ENCODE data around the gene SCAANT1. TPM values are rescaled to one million over a fixed set of nuclear protein-coding genes. Genes with fewer than 3 reads are reported as not detected.
A peak's percentile ranks its signal among the peaks of the same experiment; 100 is the strongest.

Gene SCAANT1
- total and polyA plus RNA-seq, 3 donors from 2014 or later = 4.4 TPM; not detected in 2

DNA sequence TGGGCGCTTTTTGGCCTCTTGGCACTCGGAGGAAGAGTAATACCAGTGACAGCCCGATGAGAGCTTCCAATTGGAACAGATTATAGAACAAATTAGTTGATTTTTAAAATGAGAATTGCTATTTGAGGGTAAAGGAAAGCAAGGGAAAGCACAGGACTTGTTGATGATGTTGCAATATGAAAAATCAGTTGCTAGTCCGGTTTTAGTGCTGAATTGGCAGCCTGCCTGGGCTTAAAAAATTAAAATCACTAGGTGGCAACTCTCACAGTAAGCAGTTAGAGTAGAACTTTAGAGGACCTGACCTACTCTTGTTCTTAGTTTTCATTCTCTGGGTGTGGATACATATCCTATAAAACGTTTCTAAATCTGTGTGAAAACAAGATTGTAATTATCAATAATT lies 2.1 kb upstream of the SCAANT1 start:
- H3K4me1 ChIP-seq = peaks cover 12% of the 10 kb centered on the region
- H3K27ac ChIP-seq = no peak overlapping the region
- peak; percentile 47 for DNase-seq
- no peaks in the 10 kb centered on the region for H3K36me3 ChIP-seq (ENCODE audit: low read depth, missing control alignments)
- no peaks in the 10 kb centered on the region for H3K9me3 ChIP-seq
- WGBS, 2 donors = 37 to 49% methylated on average over 5 of the region's 5 CpGs
- intact Hi-C loops (cut with DNase I; ENCODE audit: low total_unique reads) = no loop called here
- TF ChIP-seq POLR2A (IDR thresholded peaks at IDR 0.05) = no peak
- TF ChIP-seq, protein P1, sequence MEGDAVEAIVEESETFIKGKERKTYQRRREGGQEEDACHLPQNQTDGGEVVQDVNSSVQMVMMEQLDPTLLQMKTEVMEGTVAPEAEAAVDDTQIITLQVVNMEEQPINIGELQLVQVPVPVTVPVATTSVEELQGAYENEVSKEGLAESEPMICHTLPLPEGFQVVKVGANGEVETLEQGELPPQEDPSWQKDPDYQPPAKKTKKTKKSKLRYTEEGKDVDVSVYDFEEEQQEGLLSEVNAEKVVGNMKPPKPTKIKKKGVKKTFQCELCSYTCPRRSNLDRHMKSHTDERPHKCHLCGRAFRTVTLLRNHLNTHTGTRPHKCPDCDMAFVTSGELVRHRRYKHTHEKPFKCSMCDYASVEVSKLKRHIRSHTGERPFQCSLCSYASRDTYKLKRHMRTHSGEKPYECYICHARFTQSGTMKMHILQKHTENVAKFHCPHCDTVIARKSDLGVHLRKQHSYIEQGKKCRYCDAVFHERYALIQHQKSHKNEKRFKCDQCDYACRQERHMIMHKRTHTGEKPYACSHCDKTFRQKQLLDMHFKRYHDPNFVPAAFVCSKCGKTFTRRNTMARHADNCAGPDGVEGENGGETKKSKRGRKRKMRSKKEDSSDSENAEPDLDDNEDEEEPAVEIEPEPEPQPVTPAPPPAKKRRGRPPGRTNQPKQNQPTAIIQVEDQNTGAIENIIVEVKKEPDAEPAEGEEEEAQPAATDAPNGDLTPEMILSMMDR (IDR thresholded peaks at IDR 0.05) = no peak
- H3K4me3 ChIP-seq = no peak overlapping the region
- H3K27me3 ChIP-seq = no peaks in the 10 kb centered on the region

DNA sequence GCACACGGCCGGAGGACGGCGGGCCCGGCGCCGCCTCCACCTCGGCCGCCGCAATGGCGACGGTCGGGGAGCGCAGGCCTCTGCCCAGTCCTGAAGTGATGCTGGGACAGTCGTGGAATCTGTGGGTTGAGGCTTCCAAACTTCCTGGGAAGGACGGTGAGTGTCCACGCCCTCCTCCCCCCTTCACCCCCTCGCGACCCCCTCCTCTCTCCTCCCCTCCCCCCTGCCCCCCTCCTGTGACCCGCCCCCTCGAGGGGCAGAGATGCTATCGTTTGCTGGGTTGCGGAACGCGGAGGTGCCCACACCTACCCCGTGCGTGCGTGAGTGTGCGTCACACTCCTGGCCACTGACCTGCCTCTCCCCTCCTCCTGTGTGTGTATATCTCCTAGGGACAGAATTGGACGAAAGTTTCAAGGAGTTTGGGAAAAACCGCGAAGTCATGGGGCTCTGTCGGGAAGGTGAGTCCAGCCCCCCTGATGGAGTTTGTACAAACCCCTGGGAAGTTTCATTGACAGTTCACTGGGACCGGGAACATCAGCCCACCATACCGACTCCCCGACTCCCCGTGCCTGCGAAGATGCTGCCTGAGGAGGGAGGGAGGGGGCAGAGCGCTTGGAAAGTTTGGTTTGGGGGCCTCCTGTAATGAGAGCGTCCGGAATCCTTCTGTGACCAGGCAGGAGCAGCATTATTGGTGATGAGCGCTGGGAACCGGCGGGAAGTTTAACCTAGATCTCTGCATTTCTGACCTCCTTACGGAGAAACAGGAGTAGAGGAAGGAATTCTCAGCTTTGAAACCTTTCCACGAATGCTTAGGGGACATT lies 795 bp upstream of the SCAANT1 start:
- peaks cover 16% of the 10 kb centered on the region for H3K4me1 ChIP-seq
- H3K9me3 ChIP-seq = no peaks in the 10 kb centered on the region
- TF ChIP-seq, protein P1 (IDR thresholded peaks at IDR 0.05) = no peak
- intact Hi-C loops (cut with DNase I; ENCODE audit: low total_unique reads) = no loop called here
- H3K27me3 ChIP-seq = no peaks in the 10 kb centered on the region
- H3K4me3 ChIP-seq = peak overlapping the region; percentile 82 to 92
- no peaks in the 10 kb centered on the region for H3K36me3 ChIP-seq (ENCODE audit: low read depth, missing control alignments)
- DNase-seq = peak; percentile 68
- peak overlapping the region; percentile 78 to 98 for H3K27ac ChIP-seq
- 3 to 9% methylated on average over 27 to 46 of the region's 46 CpGs for WGBS, 2 donors

DNA sequence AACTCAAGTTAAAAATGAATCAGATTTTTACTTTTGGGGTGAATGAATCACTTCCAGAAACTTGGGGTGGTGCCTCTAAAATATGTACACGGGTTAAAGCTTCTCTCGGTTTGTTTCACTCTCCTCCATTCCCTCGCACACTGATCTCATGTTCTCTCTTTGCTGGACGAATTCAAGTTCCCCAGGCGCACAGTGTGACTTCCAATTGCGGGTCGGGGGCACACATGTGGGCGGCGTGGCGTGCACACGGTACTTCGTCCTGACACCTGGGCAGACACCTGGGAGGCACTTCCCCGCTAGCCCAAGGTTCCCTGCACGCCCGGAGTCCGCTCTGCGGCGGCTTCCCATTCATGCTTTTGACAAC lies 692 bp downstream of the SCAANT1 start:
- Histone ChIP-seq H3K36me3 (ENCODE audit: low read depth, missing control alignments) (no peaks in the 10 kb centered on the region), H3K27ac (peak overlapping the region; percentile 91 to 98), H3K9me3 (no peaks in the 10 kb centered on the region), H3K27me3 (no peaks in the 10 kb centered on the region), H3K4me1 (peaks cover 18% of the 10 kb centered on the region), H3K4me3 (peak overlapping the region; percentile 82 to 92)
- WGBS, 2 donors = 0% methylated on average over 10 to 18 of the region's 18 CpGs
- DNase-seq = no peak
- TF ChIP-seq POLR2A (IDR thresholded peaks at IDR 0.05) = no peak
- TF ChIP-seq, protein P1 (IDR thresholded peaks at IDR 0.05) = no peak
- intact Hi-C loops (cut with DNase I; ENCODE audit: low total_unique reads) = no loop called here

DNA sequence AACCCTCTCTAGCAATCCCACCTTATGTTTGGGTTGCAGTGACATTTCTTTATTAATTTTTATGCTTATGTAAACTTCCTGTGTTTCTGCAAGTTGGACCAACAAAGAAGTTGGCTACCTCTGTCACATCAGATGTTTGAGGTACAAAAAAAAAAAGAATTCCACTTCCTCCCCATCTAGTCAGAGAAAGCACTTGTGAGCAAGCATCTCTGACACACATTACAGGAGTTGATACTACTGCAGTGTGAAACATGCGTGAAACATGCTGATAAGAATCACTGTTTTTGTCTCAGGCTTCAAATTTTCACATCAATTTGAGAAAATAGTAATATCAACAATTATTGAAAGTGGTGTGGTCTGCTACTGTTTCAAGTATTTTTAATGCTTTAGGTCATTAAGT lies 1.3 kb downstream of the SCAANT1 start:
- Histone ChIP-seq H3K9me3 (no peaks in the 10 kb centered on the region), H3K27me3 (no peaks in the 10 kb centered on the region), H3K4me1 (peaks cover 18% of the 10 kb centered on the region), H3K4me3 (no peak overlapping the region), H3K36me3 (ENCODE audit: low read depth, missing control alignments) (no peaks in the 10 kb centered on the region), H3K27ac (no peak overlapping the region)
- intact Hi-C loops (cut with DNase I; ENCODE audit: low total_unique reads) = no loop called here
- 29 to 42% methylated on average over 1 of the region's 1 CpG for WGBS, 2 donors
- DNase-seq = no peak
- TF ChIP-seq POLR2A (IDR thresholded peaks at IDR 0.05) = no peak
- TF ChIP-seq, protein P1 (IDR thresholded peaks at IDR 0.05) = no peak

DNA sequence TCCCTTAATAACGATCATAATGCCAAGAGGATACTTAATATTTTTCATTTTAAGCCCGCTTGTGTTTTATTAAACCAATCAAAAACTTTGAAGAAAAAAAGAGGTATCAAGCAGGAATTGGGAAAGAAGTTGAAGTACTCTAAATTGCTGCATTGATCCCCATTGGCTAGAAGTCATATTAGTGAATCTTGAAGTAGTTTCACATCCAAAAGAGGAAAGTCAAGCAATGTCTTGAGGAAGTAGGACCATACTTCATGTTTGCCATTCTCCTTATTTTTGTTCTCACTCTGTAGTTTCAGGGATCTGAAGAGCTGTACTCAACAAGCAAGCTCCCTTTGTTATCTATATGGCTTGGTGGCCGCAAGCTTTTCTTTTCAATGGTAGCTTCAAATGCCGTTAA lies 2.2 kb downstream of the SCAANT1 start:
- no peak for DNase-seq
- WGBS, 2 donors = 92 to 95% methylated on average over 4 of the region's 4 CpGs
- no peaks in the 10 kb centered on the region for H3K36me3 ChIP-seq (ENCODE audit: low read depth, missing control alignments)
- H3K4me3 ChIP-seq = no peak overlapping the region
- H3K27me3 ChIP-seq = no peaks in the 10 kb centered on the region
- intact Hi-C loops (cut with DNase I; ENCODE audit: low total_unique reads) = no loop called here
- peaks cover 18% of the 10 kb centered on the region for H3K4me1 ChIP-seq
- no peak for TF ChIP-seq POLR2A (IDR thresholded peaks at IDR 0.05)
- TF ChIP-seq, protein P1 (IDR thresholded peaks at IDR 0.05) = no peak
- H3K9me3 ChIP-seq = no peaks in the 10 kb centered on the region
- H3K27ac ChIP-seq = no peak overlapping the region
